ENCODE measurements around the gene KCNJ12. TPM values are rescaled to one million over a fixed set of nuclear protein-coding genes. Genes with fewer than 3 reads are reported as not detected.
"Not testable (repeated sequence)": the region's sequence is repeated elsewhere in the genome, so short reads cannot be mapped to it uniquely, and the experiment has no call there.

The KCNJ12 gene
- total RNA-seq, 1 donor = under 0.01 TPM

DNA sequence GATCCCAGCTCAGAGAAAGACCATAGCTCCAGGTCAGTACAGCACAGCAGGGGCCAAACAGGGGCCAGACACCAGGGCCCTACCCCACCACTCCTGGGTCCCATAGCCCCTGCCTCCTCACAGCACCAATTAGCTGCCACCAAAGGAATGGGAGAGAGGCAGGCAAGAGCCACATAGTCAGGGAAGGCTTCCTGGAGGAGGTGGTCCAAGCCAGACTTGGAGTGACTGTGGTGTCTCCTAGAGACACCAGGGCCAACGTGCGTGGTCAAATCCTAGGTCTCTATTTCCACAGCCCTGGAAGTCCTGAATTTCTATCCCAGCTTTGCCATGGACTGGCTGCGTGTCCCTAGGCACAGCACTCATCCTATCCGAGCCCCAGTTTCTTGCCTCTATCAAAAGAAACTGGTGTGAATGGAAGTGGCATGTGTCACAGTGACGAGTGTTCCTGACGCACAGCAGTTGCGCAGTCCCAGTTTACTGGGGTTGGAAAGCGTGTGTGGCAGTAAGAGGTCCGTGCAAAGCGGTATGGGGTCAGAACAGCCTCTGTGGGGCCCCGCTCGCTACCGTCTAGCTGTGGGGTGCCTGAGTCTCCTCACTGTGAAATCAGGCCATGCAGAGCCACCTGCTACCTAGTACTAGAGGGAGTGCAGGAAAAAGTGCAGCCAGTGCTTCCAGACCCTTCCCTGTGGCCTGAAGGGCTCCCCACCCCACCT, 23.5 kb downstream of the KCNJ12 start:
- no peak for DNase-seq (ENCODE audit: low read depth)
- TF ChIP-seq, protein P1, sequence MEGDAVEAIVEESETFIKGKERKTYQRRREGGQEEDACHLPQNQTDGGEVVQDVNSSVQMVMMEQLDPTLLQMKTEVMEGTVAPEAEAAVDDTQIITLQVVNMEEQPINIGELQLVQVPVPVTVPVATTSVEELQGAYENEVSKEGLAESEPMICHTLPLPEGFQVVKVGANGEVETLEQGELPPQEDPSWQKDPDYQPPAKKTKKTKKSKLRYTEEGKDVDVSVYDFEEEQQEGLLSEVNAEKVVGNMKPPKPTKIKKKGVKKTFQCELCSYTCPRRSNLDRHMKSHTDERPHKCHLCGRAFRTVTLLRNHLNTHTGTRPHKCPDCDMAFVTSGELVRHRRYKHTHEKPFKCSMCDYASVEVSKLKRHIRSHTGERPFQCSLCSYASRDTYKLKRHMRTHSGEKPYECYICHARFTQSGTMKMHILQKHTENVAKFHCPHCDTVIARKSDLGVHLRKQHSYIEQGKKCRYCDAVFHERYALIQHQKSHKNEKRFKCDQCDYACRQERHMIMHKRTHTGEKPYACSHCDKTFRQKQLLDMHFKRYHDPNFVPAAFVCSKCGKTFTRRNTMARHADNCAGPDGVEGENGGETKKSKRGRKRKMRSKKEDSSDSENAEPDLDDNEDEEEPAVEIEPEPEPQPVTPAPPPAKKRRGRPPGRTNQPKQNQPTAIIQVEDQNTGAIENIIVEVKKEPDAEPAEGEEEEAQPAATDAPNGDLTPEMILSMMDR (IDR thresholded peaks at IDR 0.05; ENCODE audit: insufficient read depth, low read depth, low read length) = no peak
- no peak overlapping the region for H3K4me3 ChIP-seq (ENCODE audit: low read depth, low read length)

DNA sequence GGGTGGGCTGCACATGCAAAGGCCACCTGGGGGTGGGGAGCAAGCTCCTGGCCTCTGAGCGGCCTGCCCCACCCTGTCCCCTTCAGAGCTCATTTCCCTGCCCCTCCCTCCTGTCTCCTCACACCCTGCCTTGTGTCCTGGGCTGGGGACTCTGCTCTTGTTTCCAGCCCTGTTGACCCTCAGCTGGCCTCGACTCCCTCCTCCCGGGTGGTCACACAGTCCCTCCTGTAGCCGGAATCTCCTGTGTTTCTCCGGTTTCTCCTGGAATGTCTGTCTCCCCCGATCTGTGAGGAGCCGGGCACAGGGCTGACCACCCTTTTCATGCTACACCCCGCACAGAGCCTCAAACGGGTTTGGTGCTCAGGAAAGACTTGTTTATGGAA, 24.0 kb downstream of the KCNJ12 start:
- DNase-seq (ENCODE audit: low read depth); H3K4me3 ChIP-seq (ENCODE audit: low read depth, low read length): not testable (repeated sequence)

DNA sequence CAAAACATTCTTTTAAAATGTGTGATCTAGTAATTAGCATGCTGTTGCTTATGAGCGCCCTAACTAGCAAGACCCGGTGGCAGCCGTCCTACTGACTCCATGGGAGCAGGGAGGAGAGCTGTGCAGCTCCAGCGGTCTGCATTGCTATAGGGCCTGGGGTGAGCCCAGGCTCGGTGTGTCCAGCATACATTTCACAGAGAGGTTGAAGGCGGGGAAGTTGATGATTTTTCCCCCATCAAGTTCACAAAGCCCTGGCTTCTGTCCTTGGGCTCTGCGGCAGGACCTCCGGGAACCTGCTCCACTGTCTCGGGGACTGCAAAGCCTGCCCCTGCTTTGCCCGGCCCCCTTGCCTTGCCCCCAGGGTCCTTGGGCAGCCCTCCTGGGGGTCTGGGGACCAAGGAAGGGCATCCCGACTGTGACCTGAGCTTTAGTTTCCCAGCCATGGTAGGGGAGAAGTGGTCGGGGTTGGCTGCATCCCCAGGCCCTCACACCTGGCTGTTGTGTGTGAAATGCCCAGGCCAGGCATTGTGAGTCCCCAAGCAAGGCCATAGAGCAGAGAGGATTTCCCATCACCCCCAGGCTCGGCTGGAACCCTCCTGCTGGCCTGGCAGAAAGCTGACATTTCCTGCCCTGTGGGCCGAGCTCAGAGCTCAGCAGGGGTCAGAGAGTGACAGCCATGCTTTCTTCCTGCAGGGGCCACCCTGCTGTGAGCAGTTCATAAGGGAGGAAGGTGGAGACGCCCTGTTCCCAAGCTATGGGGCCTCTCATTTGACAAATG, 24.8 kb downstream of the KCNJ12 start:
- no peak overlapping the region for H3K4me3 ChIP-seq (ENCODE audit: low read depth, low read length)
- no peak for DNase-seq (ENCODE audit: low read depth)
- TF ChIP-seq, protein P1 (IDR thresholded peaks at IDR 0.05; ENCODE audit: insufficient read depth, low read depth, low read length) = no peak

DNA sequence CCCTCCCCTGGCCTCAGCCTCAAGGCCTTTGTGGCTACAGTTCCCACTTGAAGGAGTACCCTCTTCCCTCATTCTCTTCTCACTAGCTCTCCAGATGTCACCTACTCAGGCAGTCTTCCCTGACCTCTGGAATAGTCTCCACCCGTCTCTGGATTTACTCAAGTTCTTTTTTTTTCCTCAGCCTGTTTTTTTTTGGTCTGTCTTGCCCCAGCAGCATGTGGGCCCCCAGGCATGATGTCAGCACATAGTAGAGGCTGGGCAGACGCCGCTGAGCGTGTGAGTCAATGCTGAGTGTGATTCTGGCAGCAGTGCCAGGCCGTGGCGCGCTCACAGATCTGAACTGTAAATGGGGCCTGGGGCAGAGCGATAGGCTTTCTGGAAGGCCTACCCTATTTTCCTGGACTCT, 26.0 kb downstream of the KCNJ12 start:
- peak; percentile 87 for DNase-seq (ENCODE audit: low read depth)
- not testable (repeated sequence) for H3K4me3 ChIP-seq (ENCODE audit: low read depth, low read length)

DNA sequence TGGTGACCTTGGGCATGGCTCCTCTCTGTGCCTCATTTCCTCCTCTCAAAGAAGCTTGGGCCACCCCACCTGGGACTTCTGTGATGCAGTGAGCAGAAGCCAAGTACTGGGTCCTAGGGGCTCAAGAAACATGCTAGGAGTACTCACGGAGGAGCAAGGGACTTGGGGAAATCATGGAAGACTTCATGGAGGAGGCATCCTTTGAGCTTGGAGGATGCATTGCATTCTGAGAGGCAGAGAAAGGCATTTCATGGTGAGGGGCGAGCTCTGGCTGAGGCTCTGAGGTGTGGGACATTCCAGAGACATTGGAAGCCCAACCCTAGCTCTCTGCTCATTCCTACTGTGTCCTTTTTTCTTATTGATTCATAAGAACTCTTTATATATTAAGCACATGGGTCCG, 26.8 kb downstream of the KCNJ12 start:
- not testable (repeated sequence) for H3K4me3 ChIP-seq (ENCODE audit: low read depth, low read length); DNase-seq (ENCODE audit: low read depth)

DNA sequence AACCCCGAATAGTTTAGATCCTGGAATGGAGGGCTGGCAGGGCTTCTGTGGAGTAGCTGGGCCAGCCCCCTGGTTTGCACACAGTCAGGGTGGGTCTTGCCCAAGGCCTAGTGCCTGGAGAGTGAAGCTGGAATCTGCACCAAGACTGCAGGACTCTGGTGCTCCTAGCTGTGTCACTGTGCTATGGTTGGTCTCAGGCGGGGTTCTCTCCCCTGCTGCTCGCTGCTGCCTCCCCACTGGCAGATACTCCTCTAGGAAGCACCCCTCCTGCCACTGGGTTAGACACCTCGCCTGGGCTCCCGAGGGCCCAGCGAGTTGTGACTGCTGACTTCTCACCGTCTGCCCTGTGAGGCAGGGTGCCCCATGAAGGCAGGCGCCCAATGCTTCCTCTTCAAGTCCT, 27.9 kb downstream of the KCNJ12 start:
- not testable (repeated sequence) for DNase-seq (ENCODE audit: low read depth); H3K4me3 ChIP-seq (ENCODE audit: low read depth, low read length)

DNA sequence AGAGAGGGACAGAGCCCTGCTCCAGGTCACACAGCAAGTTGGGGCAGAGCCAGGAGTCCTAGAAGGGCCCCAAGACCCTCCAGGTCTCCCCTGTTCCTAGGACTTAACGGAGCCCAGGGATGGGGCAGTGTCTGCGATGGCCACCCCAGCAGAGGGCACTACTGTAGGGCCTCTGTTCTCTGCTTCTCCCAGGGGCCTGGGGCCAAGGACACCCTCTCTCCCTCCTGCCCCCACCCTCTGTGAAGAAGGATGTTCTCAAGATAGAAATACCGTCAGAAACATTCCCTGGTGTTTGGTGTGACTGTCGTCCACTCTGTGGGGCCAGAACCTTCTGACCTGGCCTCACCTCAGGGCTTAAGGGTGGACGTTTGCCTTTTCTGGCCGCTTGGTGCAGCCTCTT, 28.4 kb downstream of the KCNJ12 start:
- not testable (repeated sequence) for DNase-seq (ENCODE audit: low read depth); H3K4me3 ChIP-seq (ENCODE audit: low read depth, low read length)

DNA sequence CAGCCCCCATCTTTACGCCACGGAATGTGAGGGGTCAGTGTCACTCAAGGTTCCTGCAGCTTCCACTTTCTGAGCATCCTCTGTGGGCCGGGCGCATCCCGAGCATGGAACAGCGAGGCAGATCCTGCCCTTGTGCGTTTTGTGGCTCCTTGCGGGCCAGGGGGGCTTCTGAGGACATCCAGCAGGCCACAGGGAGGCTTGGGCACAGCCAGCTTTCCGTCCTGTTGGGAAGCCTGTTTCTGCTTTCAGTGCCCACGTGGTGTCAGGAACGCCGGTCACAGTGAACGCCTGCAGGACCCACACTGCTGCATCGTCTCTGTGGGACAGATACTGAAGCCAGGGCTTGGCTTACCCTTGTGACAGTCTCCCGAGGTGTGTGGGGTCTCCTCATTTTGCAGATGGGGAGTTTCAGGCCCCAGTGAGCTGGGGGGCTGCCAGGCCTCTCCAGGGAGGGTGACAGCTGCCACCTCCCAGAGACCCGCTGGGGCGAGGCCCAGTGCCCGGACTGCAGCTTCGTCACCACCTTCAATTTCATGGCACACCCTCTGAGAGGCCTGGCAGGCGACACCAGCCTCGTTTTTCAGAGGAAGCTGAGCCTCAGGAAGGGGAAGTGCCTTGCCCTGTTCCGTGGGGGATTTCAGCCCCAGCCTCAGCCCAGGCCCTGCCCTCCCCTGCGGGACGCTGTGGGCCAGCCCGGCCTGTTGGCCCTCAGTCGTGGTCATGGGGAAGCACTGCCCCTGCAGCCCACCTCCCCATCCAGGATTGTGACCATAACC, 29.0 kb downstream of the KCNJ12 start:
- H3K4me3 ChIP-seq (ENCODE audit: low read depth, low read length); DNase-seq (ENCODE audit: low read depth): not testable (repeated sequence)

DNA sequence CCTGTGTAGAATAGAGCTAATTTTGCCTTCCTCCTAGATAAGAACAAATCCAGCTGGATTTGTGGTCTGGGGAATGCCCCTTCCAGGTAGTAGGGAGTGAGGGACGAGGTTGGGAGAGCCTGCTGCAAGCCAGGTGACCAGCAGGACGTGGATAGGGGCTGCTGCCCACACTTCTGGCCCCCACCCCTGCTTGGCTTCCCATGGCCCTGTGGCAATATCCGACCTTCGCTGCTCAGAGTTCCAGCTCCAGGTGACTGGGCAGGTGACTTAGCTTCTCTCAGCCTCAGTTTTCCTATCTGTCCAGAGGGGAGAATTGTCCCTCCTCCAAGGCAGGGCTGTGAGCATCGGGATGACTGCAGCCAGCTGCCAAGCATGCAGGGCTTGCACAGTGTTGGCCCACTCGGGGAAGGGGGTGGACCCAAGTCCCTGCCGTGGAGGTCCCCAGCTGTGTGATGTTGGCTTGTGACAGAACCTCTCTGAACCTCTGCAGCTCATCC, 29.8 kb downstream of the KCNJ12 start:
- not testable (repeated sequence) for H3K4me3 ChIP-seq (ENCODE audit: low read depth, low read length); DNase-seq (ENCODE audit: low read depth)

DNA sequence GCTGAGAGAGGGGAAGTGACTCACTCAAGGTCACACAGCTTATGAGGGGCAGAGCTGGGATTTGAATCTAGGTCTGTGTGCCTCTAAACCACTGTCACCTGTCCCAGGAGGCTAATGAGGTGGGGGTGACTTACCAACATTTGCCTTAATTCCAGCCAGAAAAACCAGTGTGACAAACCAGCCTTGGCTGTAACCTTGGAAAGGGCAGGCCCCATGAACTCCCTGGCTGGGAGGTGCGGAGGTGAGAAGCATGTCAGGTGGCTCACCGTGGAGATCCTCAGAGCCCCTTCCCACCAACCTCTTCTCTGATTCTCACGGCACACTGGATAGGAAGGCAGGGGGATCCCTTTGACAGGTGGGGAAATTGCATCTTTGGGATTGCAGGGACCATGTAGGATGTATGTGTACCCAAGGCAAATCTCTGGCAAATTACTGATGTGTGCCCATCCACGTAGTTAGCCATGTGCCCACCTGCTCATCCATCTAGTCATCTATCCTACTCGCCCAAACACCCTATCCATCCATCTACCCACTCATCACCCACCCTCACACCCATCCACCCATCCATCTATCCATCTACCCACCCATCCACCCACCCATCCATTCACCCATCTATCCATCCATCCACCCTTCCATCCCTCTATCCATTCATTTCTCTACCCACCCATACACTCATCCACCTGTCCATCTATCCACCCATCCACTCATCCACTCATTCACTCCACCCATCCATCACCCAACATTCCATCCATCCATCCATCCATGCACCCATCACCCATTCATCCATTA, 30.7 kb downstream of the KCNJ12 start:
- DNase-seq (ENCODE audit: low read depth); H3K4me3 ChIP-seq (ENCODE audit: low read depth, low read length): not testable (repeated sequence)

DNA sequence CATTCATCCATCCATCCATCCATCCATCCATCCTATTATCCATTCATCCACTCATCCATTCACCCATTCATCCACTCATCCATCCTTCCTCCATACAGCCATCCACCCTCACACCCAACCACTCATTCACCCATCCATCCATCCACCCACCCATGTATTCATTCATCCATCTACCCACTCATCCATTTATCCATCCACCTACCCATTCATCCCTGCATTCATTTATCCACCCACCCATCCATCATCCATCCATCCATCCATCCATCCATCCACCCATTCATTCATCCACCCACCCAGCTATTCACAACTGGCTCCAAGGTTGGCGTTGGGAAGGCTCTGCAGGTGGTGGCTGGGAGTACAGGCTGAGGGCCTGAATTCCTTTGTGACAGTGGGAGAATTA, 31.6 kb downstream of the KCNJ12 start:
- not testable (repeated sequence) for H3K4me3 ChIP-seq (ENCODE audit: low read depth, low read length); DNase-seq (ENCODE audit: low read depth)

DNA sequence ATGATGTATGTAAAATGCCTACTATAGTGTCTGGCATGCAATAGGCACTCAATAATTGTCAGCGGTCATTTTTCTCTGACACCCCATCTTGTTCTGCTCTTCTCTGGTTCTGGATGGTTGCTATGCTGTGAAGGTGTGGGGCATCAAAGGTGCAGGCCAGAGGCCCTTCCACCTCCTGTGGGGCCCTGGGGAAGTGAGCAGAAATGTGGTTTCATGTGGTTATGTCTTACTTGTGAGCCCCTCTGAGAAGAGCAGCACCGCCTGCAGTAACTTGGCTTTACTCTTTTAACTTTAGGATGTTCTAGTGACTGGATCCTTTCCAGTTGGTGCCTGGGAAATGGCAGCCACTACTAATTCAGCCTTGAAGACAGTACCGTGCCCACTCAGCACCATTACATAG, 32.1 kb downstream of the KCNJ12 start:
- not testable (repeated sequence) for H3K4me3 ChIP-seq (ENCODE audit: low read depth, low read length); DNase-seq (ENCODE audit: low read depth)

DNA sequence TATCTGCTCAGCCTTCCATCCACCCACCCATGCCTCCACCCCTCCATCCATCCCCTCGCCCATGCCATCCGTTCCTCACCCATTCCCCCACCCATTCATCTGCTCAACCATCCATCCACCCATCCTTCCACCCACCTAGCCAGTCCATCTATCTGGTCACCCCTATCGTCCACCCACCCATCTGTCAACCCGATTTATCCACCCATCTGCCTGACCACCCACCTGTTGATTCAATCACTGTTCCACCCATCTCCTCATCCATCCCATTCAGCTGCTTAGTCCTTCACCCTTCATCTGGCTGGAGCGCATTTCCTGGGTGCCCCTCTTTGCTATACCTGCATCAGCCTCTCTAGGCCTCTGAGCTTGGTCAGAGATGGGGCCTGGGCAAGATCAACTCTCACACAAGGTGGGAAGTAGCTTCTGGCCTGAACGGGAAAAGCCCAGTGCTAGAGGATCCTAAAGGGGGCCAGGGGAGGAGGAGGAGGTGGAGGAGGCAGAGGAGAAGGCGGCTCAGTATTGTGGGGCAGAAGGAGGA, 32.7 kb downstream of the KCNJ12 start:
- H3K4me3 ChIP-seq (ENCODE audit: low read depth, low read length); DNase-seq (ENCODE audit: low read depth): not testable (repeated sequence)

DNA sequence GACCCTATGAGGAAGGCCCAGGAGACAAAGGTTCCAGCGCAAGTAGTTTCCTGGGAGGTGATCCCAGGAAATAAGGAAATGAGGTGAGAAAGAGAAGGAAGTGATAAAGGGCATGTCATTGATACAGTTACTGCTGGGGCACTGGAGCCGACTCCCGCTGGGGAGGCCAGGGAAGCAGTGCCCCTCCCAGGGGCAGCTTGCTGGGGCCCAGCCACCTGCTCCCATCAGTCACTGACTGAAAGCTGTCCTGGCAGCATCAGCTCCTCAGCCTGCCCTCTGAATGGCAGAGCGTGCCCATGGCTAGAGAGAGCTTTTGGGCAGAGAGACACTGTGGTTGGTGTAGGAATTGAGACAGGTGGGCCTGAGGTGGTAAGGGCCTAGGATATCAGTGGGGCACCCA, 33.2 kb downstream of the KCNJ12 start:
- not testable (repeated sequence) for H3K4me3 ChIP-seq (ENCODE audit: low read depth, low read length); DNase-seq (ENCODE audit: low read depth)

DNA sequence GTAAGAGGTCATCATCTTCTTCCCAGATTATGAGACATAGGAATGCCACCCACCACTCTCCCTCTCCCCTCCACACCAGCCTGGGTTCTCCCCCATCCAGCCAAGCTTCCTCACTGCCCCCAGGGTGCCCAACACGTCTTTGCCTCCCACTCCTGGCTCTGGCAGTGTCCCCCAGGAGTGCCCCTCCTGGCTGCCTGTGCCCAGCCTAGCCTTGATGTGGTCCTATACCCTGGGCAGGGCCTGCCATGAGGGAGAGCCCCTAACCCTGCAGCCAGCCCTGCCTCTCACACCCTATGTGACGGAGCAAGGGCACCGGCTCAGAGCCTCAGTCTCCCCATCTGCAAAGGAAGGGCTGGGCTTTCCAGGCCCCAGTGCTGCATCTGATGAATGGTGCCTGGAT, 33.8 kb downstream of the KCNJ12 start:
- H3K4me3 ChIP-seq (ENCODE audit: low read depth, low read length); DNase-seq (ENCODE audit: low read depth): not testable (repeated sequence)

Data from fibroblast of villous mesenchyme (primary cell).